IgD-negative memory B cell (primary cell): Measurements from ENCODE around the gene MAGEC3. TPM values are rescaled to one million over a fixed set of nuclear protein-coding genes. Genes with fewer than 3 reads are reported as not detected.

Experiments
- H3K27ac Mint-ChIP-seq, 3 donors: one replicate each; pipeline ENCODE4 v1.8.0; 2020 to 2022; ENCODE audit warnings: mild to moderate bottlenecking in 3 of 3, mixed read lengths in 3 of 3, moderate library complexity in 1 of 3
- H3K27me3 Mint-ChIP-seq: one replicate; pipeline ENCODE4 v1.8.0; 2021; ENCODE audit warnings: mixed read lengths
- H3K36me3 Mint-ChIP-seq: one replicate; pipeline ENCODE4 v1.8.0; 2020; ENCODE audit warnings: mild to moderate bottlenecking, mixed read lengths
- H3K4me1 Mint-ChIP-seq, 3 donors: one replicate each; pipeline ENCODE4 v1.8.0; 2020 to 2022; ENCODE audit warnings: mixed read lengths in 3 of 3, mild to moderate bottlenecking in 1 of 3
- H3K4me3 Mint-ChIP-seq, 4 donors: one replicate each; pipeline ENCODE4 v1.8.0; 2020 to 2022; ENCODE audit warnings: mild to moderate bottlenecking in 4 of 4, mixed read lengths in 4 of 4, moderate library complexity in 3 of 4
- H3K9me3 Mint-ChIP-seq, 3 donors: one replicate each; pipeline ENCODE4 v1.8.0; 2020 to 2021; ENCODE audit warnings: mixed read lengths in 3 of 3, mild to moderate bottlenecking in 1 of 3
- polyA plus RNA-seq: library from polyadenylated mRNA; unstranded; fragments of 300-500 nt; fragmentation: Illumina TruSeq; gene quantifications from one replicate; pipeline ENCODE4 v1.2.3, GENCODE V29; 2021

The MAGEC3 gene
- polyA plus RNA-seq, 1 donor from 2014 or later: not detected

GRCh38 chrX:141917801-141918200 is 79.7 kb downstream of the MAGEC3 start:
- H3K27me3 Mint-ChIP-seq: peaks cover 2% of the 10 kb centered on the region
- H3K27ac Mint-ChIP-seq: no peak overlapping the region
- H3K9me3 Mint-ChIP-seq: peaks cover 2 to 13% (median 7%) of the 10 kb centered on the region in 3 donors
- peaks cover 2% of the 10 kb centered on the region for H3K36me3 Mint-ChIP-seq
- no peaks in the 10 kb centered on the region for H3K4me1 Mint-ChIP-seq
- no peak overlapping the region for H3K4me3 Mint-ChIP-seq

GRCh38 chrX:141924293-141924692 is 86.2 kb downstream of the MAGEC3 start:
- H3K27me3 Mint-ChIP-seq: peaks cover under 1% of the 10 kb centered on the region
- H3K9me3 Mint-ChIP-seq: peaks cover under 1 to 9% (median 3%) of the 10 kb centered on the region in 3 donors
- H3K4me1 Mint-ChIP-seq: no peaks in the 10 kb centered on the region
- H3K27ac Mint-ChIP-seq: no peak overlapping the region
- H3K4me3 Mint-ChIP-seq: no peak overlapping the region
- H3K36me3 Mint-ChIP-seq: peaks cover 1% of the 10 kb centered on the region

GRCh38 chrX:141928432-141928831 is 90.3 kb downstream of the MAGEC3 start:
- H3K27ac Mint-ChIP-seq: no peak overlapping the region
- no peaks in the 10 kb centered on the region for H3K4me1 Mint-ChIP-seq
- H3K9me3 Mint-ChIP-seq: peaks cover 0 to 7% (median 3%) of the 10 kb centered on the region in 3 donors
- no peak overlapping the region for H3K4me3 Mint-ChIP-seq
- no peaks in the 10 kb centered on the region for H3K27me3 Mint-ChIP-seq
- no peaks in the 10 kb centered on the region for H3K36me3 Mint-ChIP-seq

- peaks cover 0 to 4% (median 2%) of the 10 kb centered on the region in 3 donors for H3K9me3 Mint-ChIP-seq
- no peak overlapping the region for H3K4me3 Mint-ChIP-seq
- H3K27me3 Mint-ChIP-seq: no peaks in the 10 kb centered on the region
- H3K36me3 Mint-ChIP-seq: no peaks in the 10 kb centered on the region
- H3K27ac Mint-ChIP-seq: no peak overlapping the region
- no peaks in the 10 kb centered on the region for H3K4me1 Mint-ChIP-seq
Observed at GRCh38 chrX:141934059-141934641, 96.0 kb downstream of the MAGEC3 start.

GRCh38 chrX:141935645-141936044 is 97.5 kb downstream of the MAGEC3 start:
- Mint-ChIP-seq H3K4me3 (no peak overlapping the region), H3K27ac (no peak overlapping the region), H3K4me1 (no peaks in the 10 kb centered on the region)

GRCh38 chrX:141936080-141936479 is 98.0 kb downstream of the MAGEC3 start:
- Mint-ChIP-seq H3K4me1 (no peaks in the 10 kb centered on the region), H3K4me3 (no peak overlapping the region), H3K27me3 (no peaks in the 10 kb centered on the region), H3K9me3 (peaks cover 0 to 7% (median 4%) of the 10 kb centered on the region in 3 donors), H3K36me3 (no peaks in the 10 kb centered on the region), H3K27ac (peak overlapping the region in 1 of 3 donors; percentile 33)

More at GRCh38 chrX:141935645-141936044, 97.5 kb downstream of the MAGEC3 start:
- Mint-ChIP-seq H3K27me3 (no peaks in the 10 kb centered on the region), H3K9me3 (peaks cover 0 to 7% (median 4%) of the 10 kb centered on the region in 3 donors), H3K36me3 (no peaks in the 10 kb centered on the region)

GRCh38 chrX:141941234-141941633 is 103.1 kb downstream of the MAGEC3 start:
- Mint-ChIP-seq H3K36me3 (no peaks in the 10 kb centered on the region), H3K4me3 (no peak overlapping the region), H3K9me3 (peaks cover 0 to 5% (median 3%) of the 10 kb centered on the region in 3 donors), H3K4me1 (no peaks in the 10 kb centered on the region), H3K27me3 (no peaks in the 10 kb centered on the region), H3K27ac (no peak overlapping the region)

- Mint-ChIP-seq H3K9me3 (peaks cover 0 to 3% (median 0%) of the 10 kb centered on the region in 3 donors), H3K27ac (no peak overlapping the region), H3K4me3 (no peak overlapping the region), H3K36me3 (no peaks in the 10 kb centered on the region), H3K27me3 (no peaks in the 10 kb centered on the region), H3K4me1 (no peaks in the 10 kb centered on the region)
Observed at GRCh38 chrX:141945426-141945825, 107.3 kb downstream of the MAGEC3 start.

- no peak overlapping the region for H3K27ac Mint-ChIP-seq
- H3K27me3 Mint-ChIP-seq: no peaks in the 10 kb centered on the region
- H3K9me3 Mint-ChIP-seq: peaks cover 0 to 11% (median 0%) of the 10 kb centered on the region in 3 donors
- no peaks in the 10 kb centered on the region for H3K4me1 Mint-ChIP-seq
- H3K36me3 Mint-ChIP-seq: no peaks in the 10 kb centered on the region
- H3K4me3 Mint-ChIP-seq: no peak overlapping the region
Observed at GRCh38 chrX:141947350-141947749, 109.2 kb downstream of the MAGEC3 start.

Other genes starting within 250 kb of the MAGEC3 start
- gene SPANXA2, start 248.6 kb upstream of the MAGEC3 start, polyA plus RNA-seq: not detected
- not detected for gene SPANXD, start 139.6 kb upstream of the MAGEC3 start, polyA plus RNA-seq
- gene MAGEC1, start 65.6 kb downstream of the MAGEC3 start, polyA plus RNA-seq: not detected